Activated naive CD4-positive, alpha-beta T cell treated with anti-CD3 and anti-CD28 coated beads, Interleukin-2, amount 50 U/mL, for 24 hours (primary cell): ENCODE data around the gene CTSW.
"Not testable (repeated sequence)": the region's sequence is repeated elsewhere in the genome, so short reads cannot be mapped to it uniquely, and the experiment has no call there.

Experiments
- H3K27ac Mint-ChIP-seq: one replicate; pipeline ENCODE4 v1.8.0; 2021; ENCODE audit warnings: mild to moderate bottlenecking, mixed read lengths
- H3K27me3 Mint-ChIP-seq: one replicate; pipeline ENCODE4 v1.8.0; 2021; ENCODE audit warnings: mixed read lengths
- H3K36me3 Mint-ChIP-seq: one replicate; pipeline ENCODE4 v1.8.0; 2021; ENCODE audit warnings: mixed read lengths
- H3K4me1 Mint-ChIP-seq: one replicate; pipeline ENCODE4 v1.8.0; 2021; ENCODE audit warnings: mixed read lengths
- H3K4me3 Mint-ChIP-seq: one replicate; pipeline ENCODE4 v1.8.0; 2021; ENCODE audit warnings: mild to moderate bottlenecking, mixed read lengths
- H3K9me3 Mint-ChIP-seq: one replicate; pipeline ENCODE4 v1.8.0; 2021; ENCODE audit warnings: mixed read lengths

The CTSW gene

DNA sequence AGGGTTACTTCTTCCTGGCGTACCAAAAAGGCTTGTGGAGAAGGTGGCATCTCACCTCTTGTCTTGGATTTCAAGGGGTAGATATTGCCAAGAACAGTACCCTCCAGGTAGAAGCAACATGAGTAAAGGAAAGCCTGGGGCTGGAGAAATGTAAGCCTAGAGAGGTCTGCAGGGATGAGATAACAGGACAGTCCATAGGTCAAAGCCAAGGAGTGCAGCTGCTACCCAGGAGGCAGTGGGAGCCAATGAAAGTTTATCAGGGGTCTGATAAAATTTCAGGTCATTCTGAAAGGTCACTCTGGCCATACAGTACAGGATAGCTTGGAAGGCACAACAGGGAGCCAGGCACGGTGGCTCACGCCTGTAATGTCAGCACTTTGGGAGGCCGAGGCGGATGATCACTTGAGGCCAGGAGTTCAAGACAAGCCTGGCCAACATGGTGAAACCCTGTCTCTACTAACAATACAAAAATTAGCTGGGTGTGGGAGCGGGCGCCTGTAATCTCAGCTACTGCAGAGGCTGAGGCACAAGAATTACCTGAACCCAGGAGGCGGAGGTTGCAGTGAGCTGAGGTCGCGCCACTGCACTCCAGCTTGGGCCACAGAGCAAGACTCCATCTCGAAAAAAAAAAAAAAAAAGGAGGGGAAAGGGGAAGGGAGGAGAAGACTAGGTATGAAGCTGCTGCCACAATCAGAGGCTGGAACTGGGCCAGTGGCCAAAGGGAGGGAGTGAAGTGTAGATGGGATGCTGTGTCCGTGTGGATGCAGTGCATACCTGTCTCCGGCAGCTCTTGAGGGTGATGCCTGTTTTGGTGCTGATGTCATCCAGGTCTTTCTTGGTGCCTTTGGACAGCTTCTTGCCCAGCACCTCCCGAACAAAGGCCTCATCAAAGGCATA lies 7.4 kb downstream of the CTSW start:
- Mint-ChIP-seq H3K4me1 (peaks cover 37% of the 10 kb centered on the region), H3K9me3 (no peaks in the 10 kb centered on the region), H3K4me3 (peak overlapping the region; percentile 98), H3K36me3 (peaks cover 4% of the 10 kb centered on the region), H3K27ac (peak overlapping the region; percentile 20), H3K27me3 (no peaks in the 10 kb centered on the region)

DNA sequence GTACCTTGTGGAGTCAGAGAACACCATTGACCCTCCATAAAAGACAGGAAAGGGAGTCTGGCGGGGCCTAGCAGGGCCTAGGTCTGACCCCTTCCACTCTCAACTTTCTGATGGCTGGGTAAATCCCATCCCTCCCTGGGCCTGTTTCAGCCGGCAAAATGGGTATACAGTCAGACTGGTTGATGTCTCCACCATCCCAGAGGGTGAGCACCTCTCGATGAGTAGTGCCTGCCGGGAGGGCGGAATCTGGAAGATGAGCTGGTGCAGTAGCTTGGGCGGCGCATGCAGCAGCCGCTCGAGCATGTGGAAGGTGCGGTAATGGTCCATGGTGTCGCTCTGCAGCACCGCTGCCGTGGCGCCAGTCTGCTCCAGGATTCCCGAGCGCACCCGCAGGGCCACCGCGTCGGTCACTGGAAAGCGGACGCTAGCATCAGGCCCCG lies 8.1 kb downstream of the CTSW start:
- Mint-ChIP-seq H3K9me3 (no peaks in the 10 kb centered on the region), H3K27ac (no peak overlapping the region), H3K27me3 (no peaks in the 10 kb centered on the region), H3K4me1 (peaks cover 40% of the 10 kb centered on the region), H3K4me3 (peak overlapping the region; percentile 98), H3K36me3 (peaks cover 10% of the 10 kb centered on the region)

DNA sequence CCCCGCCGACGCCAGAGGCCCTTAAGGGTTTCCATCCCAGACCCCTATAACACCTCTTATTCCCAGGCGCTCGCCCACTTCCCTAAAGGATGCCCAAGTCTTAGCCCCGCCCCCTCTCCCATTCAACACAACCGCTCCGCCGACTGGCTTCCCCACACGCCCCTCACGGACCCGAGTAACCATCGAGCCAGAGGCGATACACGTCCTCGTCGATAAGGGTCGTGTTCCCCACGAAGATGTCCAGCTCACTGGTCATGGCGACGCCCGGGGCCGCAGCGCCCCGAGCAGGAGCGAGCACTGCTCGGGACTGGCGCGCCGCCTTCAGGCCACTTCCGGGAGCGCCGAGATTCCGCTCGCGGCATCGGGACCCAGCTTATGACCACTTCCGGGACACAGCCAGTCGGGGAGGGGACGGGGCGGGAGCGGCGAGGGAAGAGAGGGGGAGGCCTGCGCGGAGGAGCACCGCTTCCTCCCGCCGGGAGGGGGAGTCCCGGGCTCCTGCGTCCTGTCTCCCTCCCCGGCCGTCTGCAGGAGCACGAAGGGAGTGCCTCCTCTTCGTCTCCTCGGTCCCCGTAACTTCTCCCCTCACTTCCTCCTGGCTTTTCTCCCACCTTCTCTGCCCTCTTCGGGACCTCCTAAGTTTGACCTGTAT lies 8.7 kb downstream of the CTSW start, which contains the start of gene FIBP:
Gene FIBP (minus strand): TSS at position 309 of the 652 bp plus-strand sequence. CDS start 53 bp downstream, at position 256.
- Mint-ChIP-seq H3K9me3 (no peaks in the 10 kb centered on the region), H3K4me1 (peaks cover 45% of the 10 kb centered on the region), H3K27me3 (no peaks in the 10 kb centered on the region), H3K27ac (peak within 1 kb of the TSS; percentile 83), H3K36me3 (peaks cover 11% of the 10 kb centered on the region), H3K4me3 (peak within 1 kb of the TSS; percentile 98)

DNA sequence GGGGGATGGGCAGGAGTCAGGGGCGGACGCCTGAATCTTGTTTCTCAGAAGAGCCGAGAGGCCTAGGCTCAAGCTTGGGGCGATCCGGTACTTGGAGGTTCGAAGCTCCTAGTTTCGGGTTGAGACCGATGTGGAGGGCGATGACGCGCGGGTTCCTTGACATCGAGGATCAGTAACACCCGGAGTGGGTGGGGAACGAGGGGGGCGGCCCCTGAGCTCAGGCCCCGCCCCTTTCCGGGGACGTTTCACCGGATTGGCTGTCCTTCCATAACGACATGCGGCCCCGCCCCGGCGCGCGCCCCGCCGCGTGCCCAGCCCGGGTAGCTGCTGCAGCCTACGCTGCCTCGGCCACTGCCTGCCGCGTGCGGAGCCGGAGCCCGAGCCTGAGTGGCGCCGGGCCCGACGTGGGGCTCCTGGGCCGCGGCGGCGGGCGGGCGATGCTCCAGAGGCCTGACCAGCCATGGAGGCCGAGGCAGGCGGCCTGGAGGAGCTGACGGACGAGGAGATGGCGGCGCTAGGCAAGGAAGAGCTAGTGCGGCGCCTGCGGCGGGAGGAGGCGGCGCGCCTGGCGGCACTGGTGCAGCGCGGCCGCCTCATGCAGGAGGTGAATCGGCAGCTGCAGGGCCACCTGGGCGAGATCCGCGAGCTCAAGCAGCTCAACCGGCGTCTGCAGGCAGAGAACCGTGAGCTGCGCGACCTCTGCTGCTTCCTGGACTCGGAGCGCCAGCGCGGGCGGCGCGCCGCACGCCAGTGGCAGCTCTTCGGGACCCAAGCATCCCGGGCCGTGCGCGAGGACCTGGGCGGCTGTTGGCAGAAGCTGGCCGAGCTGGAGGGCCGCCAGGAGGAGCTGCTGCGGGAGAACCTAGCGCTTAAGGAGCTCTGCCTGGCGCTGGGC lies 10.9 kb downstream of the CTSW start, which contains the start of gene CCDC85B:
Gene CCDC85B (plus strand): TSS at position 350 of the 895 bp plus-strand sequence. CDS start 111 bp downstream, at position 461.
- peaks cover 10% of the 10 kb centered on the region for H3K36me3 Mint-ChIP-seq
- peak within 1 kb of the TSS; percentile 98 for H3K4me3 Mint-ChIP-seq
- H3K27ac Mint-ChIP-seq: peak within 1 kb of the TSS; percentile 98
- H3K27me3 Mint-ChIP-seq: no peaks in the 10 kb centered on the region
- H3K4me1 Mint-ChIP-seq: peaks cover 57% of the 10 kb centered on the region
- no peaks in the 10 kb centered on the region for H3K9me3 Mint-ChIP-seq

DNA sequence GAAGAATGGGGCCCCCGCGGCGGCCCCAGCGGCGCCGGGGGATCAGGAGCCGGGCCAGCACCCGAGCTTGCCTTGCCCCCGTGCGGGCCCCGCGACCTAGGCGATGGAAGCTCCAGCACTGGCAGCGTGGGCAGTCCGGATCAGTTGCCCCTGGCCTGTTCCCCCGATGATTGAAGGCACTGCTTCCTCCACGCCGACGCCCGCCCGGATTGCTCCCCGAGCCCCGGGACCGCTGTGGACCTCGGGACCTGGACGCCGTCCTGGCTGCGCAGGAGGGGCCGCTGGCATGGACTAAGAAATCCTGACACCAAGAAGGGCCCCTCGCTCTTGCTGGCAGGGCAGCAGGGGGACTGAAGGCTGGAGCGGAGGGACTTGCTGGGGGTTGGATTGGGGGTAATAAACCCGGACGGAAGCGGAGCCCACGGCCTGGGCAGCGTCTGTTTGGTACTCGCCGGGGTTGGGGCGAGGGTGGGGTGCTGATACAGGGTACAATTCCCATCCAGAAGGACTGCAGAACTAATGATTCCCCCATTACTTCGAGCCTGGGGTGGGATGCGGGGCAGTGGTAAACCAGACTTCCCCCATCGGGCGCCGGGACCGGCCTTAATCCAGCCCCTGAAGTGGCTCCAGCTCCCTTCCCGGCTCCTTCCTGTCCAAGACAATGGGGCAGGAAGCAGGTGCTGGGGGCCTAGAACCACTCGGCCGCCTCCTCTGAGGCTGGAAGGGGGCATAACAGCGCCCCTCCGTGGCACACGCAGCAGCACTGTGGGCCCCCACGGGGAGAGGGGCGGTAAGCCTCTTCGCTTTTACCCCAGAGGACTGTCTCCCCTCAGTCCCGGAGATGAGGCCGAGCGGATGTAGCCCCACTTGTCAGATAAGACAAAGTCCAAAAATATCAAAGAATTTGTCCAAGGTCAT lies 11.8 kb downstream of the CTSW start:
- H3K4me1 Mint-ChIP-seq: peaks cover 64% of the 10 kb centered on the region
- H3K27me3 Mint-ChIP-seq: no peaks in the 10 kb centered on the region
- peak overlapping the region; percentile 42 for H3K27ac Mint-ChIP-seq
- peak overlapping the region; percentile 81 for H3K4me3 Mint-ChIP-seq
- peaks cover 14% of the 10 kb centered on the region for H3K36me3 Mint-ChIP-seq
- no peaks in the 10 kb centered on the region for H3K9me3 Mint-ChIP-seq

DNA sequence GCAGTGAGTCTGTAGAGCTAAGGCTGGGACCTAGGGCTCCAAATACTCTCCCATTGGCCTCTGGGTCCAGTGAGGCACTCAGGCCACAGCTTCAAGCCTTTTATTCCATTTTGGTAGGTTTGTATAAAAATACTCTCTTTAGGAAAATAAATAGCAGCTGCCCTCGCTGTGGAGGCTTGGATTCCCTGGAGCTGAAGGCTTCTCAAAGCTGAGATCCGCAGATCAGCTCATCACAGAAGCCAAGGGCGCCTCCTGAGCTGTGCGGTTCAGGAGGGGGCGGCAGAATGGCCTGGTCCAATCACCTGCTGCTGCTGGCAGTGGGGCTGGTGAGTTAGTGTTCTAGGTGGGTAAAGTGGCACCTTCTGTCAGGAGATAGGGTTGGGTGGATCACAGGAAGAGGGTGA lies 12.5 kb downstream of the CTSW start:
- H3K27ac Mint-ChIP-seq: peak overlapping the region; percentile 97
- H3K4me3 Mint-ChIP-seq: peak overlapping the region; percentile 81
- not testable (repeated sequence) for H3K9me3 Mint-ChIP-seq, H3K27me3 Mint-ChIP-seq
- peaks cover 18% of the 10 kb centered on the region for H3K36me3 Mint-ChIP-seq
- H3K4me1 Mint-ChIP-seq: peaks cover 64% of the 10 kb centered on the region

DNA sequence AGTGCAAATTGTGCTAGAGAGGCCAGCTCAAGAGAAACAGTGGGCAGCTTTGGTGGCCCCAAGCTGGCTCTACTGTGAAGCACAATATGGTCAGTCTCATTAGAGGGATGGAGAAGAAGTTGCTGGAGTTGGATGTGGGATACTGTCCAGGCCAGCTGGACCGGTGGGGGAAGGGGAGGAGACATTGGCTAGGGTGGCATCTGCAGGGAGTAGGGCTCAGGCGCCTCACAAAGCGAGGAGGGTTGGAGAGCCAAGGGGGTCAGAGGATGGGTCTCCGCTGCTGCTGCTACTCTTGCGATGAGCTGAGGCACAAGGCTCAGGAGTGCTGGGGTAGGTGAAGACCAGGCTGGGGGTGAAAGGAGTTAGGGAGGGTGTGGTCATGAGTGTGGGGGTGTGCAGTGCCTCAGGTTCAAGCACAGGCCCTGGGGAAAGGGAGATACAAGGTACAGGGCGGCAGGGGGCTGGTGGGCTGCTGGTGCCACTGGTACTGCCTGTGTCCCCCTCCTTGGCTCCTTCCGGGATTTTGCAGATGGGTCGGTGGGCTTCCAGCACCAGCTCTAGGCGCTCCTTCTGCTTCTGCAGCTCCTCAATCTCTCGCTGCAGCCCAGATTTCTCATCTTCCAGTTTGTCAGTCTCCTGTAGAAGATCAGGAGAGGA lies 13.2 kb downstream of the CTSW start:
- Mint-ChIP-seq H3K27me3 (no peaks in the 10 kb centered on the region), H3K4me3 (peak overlapping the region; percentile 81), H3K4me1 (peaks cover 69% of the 10 kb centered on the region), H3K27ac (peak overlapping the region; percentile 97), H3K36me3 (peaks cover 19% of the 10 kb centered on the region), H3K9me3 (no peaks in the 10 kb centered on the region)

DNA sequence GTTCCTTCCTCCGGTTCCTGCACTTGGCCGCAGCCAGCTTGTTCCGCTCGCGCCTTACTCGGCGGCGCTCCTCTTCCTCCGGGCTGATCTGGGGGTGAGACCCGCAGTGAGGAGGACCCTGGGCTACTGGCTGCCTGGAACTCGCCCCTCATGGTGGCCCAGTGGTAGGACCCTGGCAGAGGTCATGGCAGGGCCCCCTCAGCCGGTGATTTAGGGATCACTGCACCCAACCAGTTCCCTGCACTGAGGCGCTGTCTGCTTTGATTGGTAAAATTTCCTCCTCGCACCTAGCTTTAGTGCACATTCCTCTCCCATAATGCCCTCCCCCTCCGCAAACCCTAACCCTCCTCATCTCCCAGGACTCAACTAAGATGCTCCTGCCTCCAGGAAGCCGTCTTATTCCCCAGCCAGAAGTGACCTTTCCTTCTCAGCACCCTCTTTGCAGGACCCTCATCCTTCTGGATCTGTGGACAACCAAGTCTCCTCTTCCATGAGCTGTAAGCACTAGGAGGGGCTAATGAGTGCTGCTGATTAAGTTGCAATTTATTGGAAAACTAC lies 14.5 kb downstream of the CTSW start:
- peak overlapping the region; percentile 18 for H3K27ac Mint-ChIP-seq

DNA sequence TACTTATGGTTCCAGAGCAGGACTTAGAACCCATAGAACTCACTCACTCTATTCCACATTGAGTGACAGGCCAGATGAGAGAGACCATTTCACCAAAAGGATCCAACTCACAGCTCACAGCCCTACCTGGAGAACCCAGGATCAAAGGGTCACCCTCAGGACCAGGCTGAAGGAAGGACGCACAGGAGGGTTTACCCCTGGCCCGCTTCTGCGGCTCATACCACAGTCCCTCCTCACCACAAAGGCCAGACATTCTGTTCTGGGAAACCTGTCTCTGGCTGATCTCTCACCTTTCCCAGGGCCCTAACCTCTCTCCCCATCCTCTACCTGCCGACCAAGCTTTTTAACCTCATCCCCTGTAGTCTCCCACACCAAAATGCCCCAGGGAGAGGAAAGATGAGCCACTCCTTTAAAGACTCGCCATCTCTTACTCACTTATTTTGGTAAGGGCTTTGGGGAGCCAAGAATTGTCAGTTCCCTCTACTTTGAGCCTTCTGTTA lies 15.9 kb downstream of the CTSW start:
- H3K36me3 Mint-ChIP-seq: peaks cover 22% of the 10 kb centered on the region
- H3K27ac Mint-ChIP-seq: peak overlapping the region; percentile 85
- H3K4me1 Mint-ChIP-seq: peaks cover 53% of the 10 kb centered on the region
- H3K27me3 Mint-ChIP-seq: no peaks in the 10 kb centered on the region
- peak overlapping the region; percentile 24 for H3K4me3 Mint-ChIP-seq
- H3K9me3 Mint-ChIP-seq: no peaks in the 10 kb centered on the region

More for the DNA sequence above, 14.5 kb downstream of the CTSW start:
- Mint-ChIP-seq H3K36me3 (peaks cover 22% of the 10 kb centered on the region), H3K27me3 (no peaks in the 10 kb centered on the region), H3K4me3 (peak overlapping the region; percentile 81), H3K9me3 (no peaks in the 10 kb centered on the region), H3K4me1 (peaks cover 65% of the 10 kb centered on the region)

DNA sequence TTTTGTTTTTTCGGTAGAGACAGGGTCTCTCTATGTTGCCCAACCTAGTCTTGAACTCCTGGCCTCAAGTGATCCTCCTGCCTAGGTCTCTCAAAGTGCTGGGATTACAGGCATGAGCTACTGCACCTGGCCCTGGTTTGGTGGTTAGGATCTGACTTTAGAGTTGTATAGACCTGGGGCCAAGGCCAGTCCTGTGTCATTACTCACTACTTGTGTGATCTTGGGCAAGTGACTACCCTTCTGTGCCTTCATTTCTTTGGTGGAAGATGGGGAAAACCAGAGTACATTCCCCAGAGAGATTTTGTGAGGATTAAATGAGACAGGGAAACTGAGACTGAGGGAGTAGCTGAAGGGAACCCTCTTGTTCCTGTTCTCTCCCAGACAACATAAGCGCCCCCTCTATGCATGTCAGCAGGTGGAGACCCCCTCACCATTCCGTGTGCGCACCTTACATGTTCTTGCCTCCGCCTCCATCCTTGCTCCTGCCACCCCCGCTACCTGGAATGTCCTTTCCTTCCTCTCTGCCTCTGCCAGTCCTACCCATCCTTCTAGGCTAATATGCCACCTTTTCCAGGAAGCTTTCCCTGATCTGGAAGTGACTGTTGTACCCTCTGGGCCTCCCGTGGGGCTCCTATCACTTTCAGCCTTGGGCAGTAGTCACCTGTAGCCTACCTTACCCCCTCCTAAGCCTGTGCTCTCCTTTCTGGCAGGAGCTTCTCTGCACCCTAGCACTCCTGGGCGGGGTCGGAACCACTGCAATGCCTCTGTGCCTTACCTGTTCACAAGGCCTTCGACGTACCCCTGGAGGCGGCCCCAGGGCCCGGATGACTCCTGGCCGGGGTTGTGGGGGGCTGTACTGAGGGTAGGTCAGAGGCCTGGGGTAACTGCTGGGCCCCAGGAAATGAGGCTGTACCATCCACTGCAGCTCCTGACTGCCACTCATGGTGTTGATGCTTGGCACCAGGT lies 16.7 kb downstream of the CTSW start:
- H3K36me3 Mint-ChIP-seq: peaks cover 22% of the 10 kb centered on the region
- peaks cover 60% of the 10 kb centered on the region for H3K4me1 Mint-ChIP-seq
- peak overlapping the region; percentile 24 for H3K4me3 Mint-ChIP-seq
- no peaks in the 10 kb centered on the region for H3K9me3 Mint-ChIP-seq
- H3K27me3 Mint-ChIP-seq: no peaks in the 10 kb centered on the region
- peak overlapping the region; percentile 8 for H3K27ac Mint-ChIP-seq

DNA sequence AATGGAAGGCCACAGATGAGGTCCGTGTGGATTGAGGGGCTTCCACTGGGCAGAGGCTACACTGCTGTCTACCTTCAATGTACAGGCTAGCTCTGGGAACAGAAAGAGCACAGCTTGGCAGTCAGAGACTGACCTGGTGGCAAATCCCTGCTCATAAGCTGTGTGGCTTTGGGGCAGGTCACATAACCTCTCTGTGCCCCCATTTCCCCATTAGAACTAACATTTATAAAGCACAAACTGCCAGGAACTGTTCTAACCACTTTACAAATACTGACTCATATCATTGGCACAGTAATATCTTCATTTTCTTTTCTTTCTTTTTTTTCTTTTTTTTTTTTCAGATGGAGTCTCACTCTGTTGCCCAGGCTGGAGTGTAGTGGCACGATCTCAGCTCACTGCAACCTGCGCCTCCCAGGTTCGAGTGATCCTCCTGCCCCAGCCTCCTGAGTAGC lies 17.4 kb downstream of the CTSW start:
- H3K27ac Mint-ChIP-seq: peak overlapping the region; percentile 70
- H3K4me3 Mint-ChIP-seq: peak overlapping the region; percentile 65
- H3K27me3 Mint-ChIP-seq: no peaks in the 10 kb centered on the region
- H3K4me1 Mint-ChIP-seq: peaks cover 59% of the 10 kb centered on the region
- no peaks in the 10 kb centered on the region for H3K9me3 Mint-ChIP-seq
- H3K36me3 Mint-ChIP-seq: peaks cover 22% of the 10 kb centered on the region

DNA sequence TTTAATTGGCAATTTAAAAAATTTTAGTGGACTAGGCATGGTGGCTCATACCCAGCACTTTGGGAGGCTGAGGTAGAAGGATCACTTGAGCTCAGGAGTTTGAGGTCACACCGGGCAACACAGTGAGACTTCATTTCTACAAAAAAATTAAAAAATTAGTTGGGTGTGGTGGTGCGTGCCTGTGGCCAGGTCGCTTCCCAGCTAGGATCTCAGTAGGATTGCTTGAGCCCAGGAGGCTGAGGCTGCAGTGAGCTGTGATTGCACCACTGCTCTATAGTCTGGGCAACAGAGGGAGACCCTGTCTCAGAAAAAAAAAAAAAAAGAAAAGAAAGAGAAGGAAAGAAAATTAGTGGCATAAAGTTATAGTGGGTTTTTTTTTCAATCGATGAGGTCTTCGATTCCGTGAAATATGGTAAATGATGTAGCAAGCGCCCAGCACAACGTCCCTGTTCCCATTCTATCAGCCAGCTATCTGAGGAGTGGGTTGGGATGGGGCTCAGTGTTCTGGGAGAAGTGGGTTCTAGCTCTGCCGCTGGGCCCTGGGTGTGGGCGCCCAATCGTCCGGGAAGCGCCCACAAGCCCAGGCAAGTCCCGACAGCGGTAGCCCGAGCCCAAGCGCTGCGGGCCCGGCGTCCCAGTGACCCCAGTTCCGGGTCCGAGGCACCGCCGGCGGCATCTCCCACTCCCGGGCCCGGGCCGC lies 19.2 kb downstream of the CTSW start:
- peak overlapping the region; percentile 97 for H3K27ac Mint-ChIP-seq
- H3K4me1 Mint-ChIP-seq: peaks cover 41% of the 10 kb centered on the region
- no peaks in the 10 kb centered on the region for H3K27me3 Mint-ChIP-seq
- peak overlapping the region; percentile 93 for H3K4me3 Mint-ChIP-seq
- H3K36me3 Mint-ChIP-seq: peaks cover 15% of the 10 kb centered on the region
- H3K9me3 Mint-ChIP-seq: no peaks in the 10 kb centered on the region
